Measurements from ENCODE around the gene FOXP1.

FOXP1 gene

GRCh38 chr3:71600646-71601288, 17.2 kb upstream of the FOXP1 start:
- no peak overlapping the region for H3K4me3 Mint-ChIP-seq
- peaks cover 18% of the 10 kb centered on the region for H3K4me1 Mint-ChIP-seq
- H3K27ac Mint-ChIP-seq, result no peak overlapping the region
- no peaks in the 10 kb centered on the region for H3K9me3 Mint-ChIP-seq
- ATAC-seq, result no peak
- DNase-seq (ENCODE audit: low spot score in 2 of 2), result no peak
- H3K36me3 Mint-ChIP-seq, result no peaks in the 10 kb centered on the region

GRCh38 chr3:71599416-71599815, 15.9 kb upstream of the FOXP1 start:
- Mint-ChIP-seq H3K27ac (no peak overlapping the region), H3K4me3 (no peak overlapping the region), H3K36me3 (no peaks in the 10 kb centered on the region), H3K4me1 (peaks cover 18% of the 10 kb centered on the region), H3K9me3 (no peaks in the 10 kb centered on the region)
- ATAC-seq (no peak), DNase-seq (ENCODE audit: low spot score in 2 of 2) (no peak)

- H3K4me3 Mint-ChIP-seq, result no peak overlapping the region
- H3K4me1 Mint-ChIP-seq, result peaks cover 18% of the 10 kb centered on the region
- H3K27ac Mint-ChIP-seq, result no peak overlapping the region
- no peaks in the 10 kb centered on the region for H3K36me3 Mint-ChIP-seq
- DNase-seq (ENCODE audit: low spot score in 2 of 2), result no peak
- no peak for ATAC-seq
- H3K9me3 Mint-ChIP-seq, result no peaks in the 10 kb centered on the region
Measured at GRCh38 chr3:71598292-71598691, 14.8 kb upstream of the FOXP1 start.

GRCh38 chr3:71597286-71597685, 13.8 kb upstream of the FOXP1 start:
- ATAC-seq (no peak), DNase-seq (ENCODE audit: low spot score in 2 of 2) (no peak)
- Mint-ChIP-seq H3K4me3 (no peak overlapping the region), H3K27ac (no peak overlapping the region), H3K4me1 (peaks cover 18% of the 10 kb centered on the region), H3K36me3 (no peaks in the 10 kb centered on the region), H3K9me3 (no peaks in the 10 kb centered on the region)

- ATAC-seq, result no peak
- H3K9me3 Mint-ChIP-seq, result no peaks in the 10 kb centered on the region
- H3K36me3 Mint-ChIP-seq, result no peaks in the 10 kb centered on the region
- no peak overlapping the region for H3K4me3 Mint-ChIP-seq
- H3K27ac Mint-ChIP-seq, result no peak overlapping the region
- no peak for DNase-seq (ENCODE audit: low spot score in 2 of 2)
- peaks cover 9% of the 10 kb centered on the region for H3K4me1 Mint-ChIP-seq
Measured at GRCh38 chr3:71593106-71593505, 9.6 kb upstream of the FOXP1 start.

GRCh38 chr3:71591101-71591500, 7.6 kb upstream of the FOXP1 start:
- H3K27ac Mint-ChIP-seq, result no peak overlapping the region
- no peak overlapping the region for H3K4me3 Mint-ChIP-seq
- ATAC-seq, result no peak
- DNase-seq (ENCODE audit: low spot score in 2 of 2), result no peak
- H3K36me3 Mint-ChIP-seq, result no peaks in the 10 kb centered on the region
- peaks cover 15% of the 10 kb centered on the region for H3K4me1 Mint-ChIP-seq
- no peaks in the 10 kb centered on the region for H3K9me3 Mint-ChIP-seq

- Mint-ChIP-seq H3K9me3 (no peaks in the 10 kb centered on the region), H3K36me3 (peaks cover 7% of the 10 kb centered on the region), H3K27ac (no peak overlapping the region), H3K4me1 (peaks cover 26% of the 10 kb centered on the region), H3K4me3 (no peak overlapping the region)
- ATAC-seq, result no peak
- DNase-seq (ENCODE audit: low spot score in 2 of 2), result no peak
Measured at GRCh38 chr3:71589132-71589531, 5.6 kb upstream of the FOXP1 start.

GRCh38 chr3:71587958-71588357, 4.4 kb upstream of the FOXP1 start:
- Mint-ChIP-seq H3K36me3 (peaks cover 18% of the 10 kb centered on the region), H3K9me3 (no peaks in the 10 kb centered on the region), H3K27ac (no peak overlapping the region), H3K4me3 (no peak overlapping the region), H3K4me1 (peaks cover 28% of the 10 kb centered on the region)
- DNase-seq (ENCODE audit: low spot score in 2 of 2), result no peak
- ATAC-seq, result no peak

GRCh38 chr3:71586810-71587242, 3.3 kb upstream of the FOXP1 start:
- ATAC-seq (no peak), DNase-seq (ENCODE audit: low spot score in 2 of 2) (no peak)
- Mint-ChIP-seq H3K4me3 (no peak overlapping the region), H3K9me3 (no peaks in the 10 kb centered on the region), H3K4me1 (peaks cover 36% of the 10 kb centered on the region), H3K27ac (no peak overlapping the region), H3K36me3 (peaks cover 23% of the 10 kb centered on the region)

- Mint-ChIP-seq H3K36me3 (peaks cover 30% of the 10 kb centered on the region), H3K9me3 (no peaks in the 10 kb centered on the region), H3K4me3 (no peak overlapping the region), H3K4me1 (peaks cover 35% of the 10 kb centered on the region), H3K27ac (no peak overlapping the region)
- DNase-seq (ENCODE audit: low spot score in 2 of 2) (no peak), ATAC-seq (no peak)
Measured at GRCh38 chr3:71585887-71586809, 2.6 kb upstream of the FOXP1 start.

GRCh38 chr3:71585131-71585530, 1.6 kb upstream of the FOXP1 start:
- Mint-ChIP-seq H3K36me3 (peaks cover 35% of the 10 kb centered on the region), H3K4me1 (peaks cover 28% of the 10 kb centered on the region), H3K4me3 (peak overlapping the region; percentile 93), H3K9me3 (no peaks in the 10 kb centered on the region), H3K27ac (peak overlapping the region; percentile 96)
- ATAC-seq, result no peak
- no peak for DNase-seq (ENCODE audit: low spot score in 2 of 2)

- peak overlapping the region; percentile 93 for H3K4me3 Mint-ChIP-seq
- H3K9me3 Mint-ChIP-seq, result no peaks in the 10 kb centered on the region
- peaks cover 35% of the 10 kb centered on the region for H3K36me3 Mint-ChIP-seq
- DNase-seq (ENCODE audit: low spot score in 2 of 2) (peak; percentile 14 to 72), ATAC-seq (peak; percentile 1)
- peaks cover 28% of the 10 kb centered on the region for H3K4me1 Mint-ChIP-seq
- H3K27ac Mint-ChIP-seq, result peak overlapping the region; percentile 96
Measured at GRCh38 chr3:71584394-71585011, 975 bp upstream of the FOXP1 start.

- H3K9me3 Mint-ChIP-seq, result no peaks in the 10 kb centered on the region
- peaks cover 35% of the 10 kb centered on the region for H3K36me3 Mint-ChIP-seq
- DNase-seq (ENCODE audit: low spot score in 2 of 2), result peak; percentile 28 to 72
- H3K4me3 Mint-ChIP-seq, result peak overlapping the region; percentile 93
- H3K4me1 Mint-ChIP-seq, result peaks cover 26% of the 10 kb centered on the region
- H3K27ac Mint-ChIP-seq, result peak overlapping the region; percentile 96
- peak; percentile 59 for ATAC-seq
Measured at GRCh38 chr3:71582612-71583565, 639 bp downstream of the FOXP1 start.

GRCh38 chr3:71582036-71582611, 1.4 kb downstream of the FOXP1 start:
- H3K4me1 Mint-ChIP-seq, result peaks cover 22% of the 10 kb centered on the region
- H3K9me3 Mint-ChIP-seq, result no peaks in the 10 kb centered on the region
- H3K36me3 Mint-ChIP-seq, result peaks cover 35% of the 10 kb centered on the region
- peak overlapping the region; percentile 93 for H3K4me3 Mint-ChIP-seq
- DNase-seq (ENCODE audit: low spot score in 2 of 2), result peak in 1 of 2 donors; percentile 35
- peak overlapping the region; percentile 96 for H3K27ac Mint-ChIP-seq
- peak; percentile 24 for ATAC-seq

Data from stimulated activated effector memory CD8-positive, alpha-beta T cell treated with anti-CD3 and anti-CD28 coated beads, Interleukin-12 subunit alpha, Interleukin-12 subunit beta, amount 100 ng/mL, for 72 hours (primary cell).